Hepatocyte (in vitro differentiated cells): ENCODE results near the gene OR1N2. TPM values are rescaled to one million over a fixed set of nuclear protein-coding genes. Genes with fewer than 3 reads are reported as not detected.
"Not testable (repeated sequence)": the region's sequence is repeated elsewhere in the genome, so short reads cannot be mapped to it uniquely, and the experiment has no call there.

ENCODE experiments used
- DNase-seq: peaks from one replicate; pipeline ENCODE4 v3.0.0-alpha.2; 2016; ENCODE audit warnings: low spot score
- H2AFZ ChIP-seq: fragments of 200-600 bp; sonication (generic); 2 replicates; pipeline ENCODE4 v1.6.0; 2016; ENCODE audit warnings: antibody characterized with exemption, mild to moderate bottlenecking
- H3K27ac ChIP-seq: fragments of 200-600 bp; sonication (generic); 2 replicates; pipeline ENCODE4 v1.5.1; 2016; ENCODE audit warnings: mild to moderate bottlenecking
- H3K27me3 ChIP-seq: fragments of 200-600 bp; sonication (generic); 2 replicates; pipeline ENCODE4 v1.6.1; 2016
- H3K36me3 ChIP-seq: fragments of 200-600 bp; sonication (generic); replicated peaks from 2 replicates; pipeline ENCODE4 v1.5.1; 2016; ENCODE audit warnings: low read depth; ENCODE audit not compliant: insufficient read depth
- H3K4me1 ChIP-seq: fragments of 200-600 bp; sonication (generic); 2 replicates; pipeline ENCODE4 v1.5.1; 2016; ENCODE audit warnings: mild to moderate bottlenecking, moderate library complexity; ENCODE audit not compliant: insufficient read depth
- H3K4me2 ChIP-seq: fragments of 200-600 bp; sonication (generic); 2 replicates; pipeline ENCODE4 v1.6.0; 2016
- H3K4me3 ChIP-seq: fragments of 200-600 bp; sonication (generic); 2 replicates; pipeline ENCODE4 v1.5.1; 2016; ENCODE audit warnings: mild to moderate bottlenecking
- H3K79me2 ChIP-seq: fragments of 200-600 bp; sonication (generic); 2 replicates; pipeline ENCODE4 v1.6.0; 2017; ENCODE audit warnings: mild to moderate bottlenecking
- H3K9me2 ChIP-seq: fragments of 200-600 bp; sonication (generic); replicated peaks from 2 replicates; pipeline ENCODE4 v1.6.0; 2017; ENCODE audit warnings: mild to moderate bottlenecking; ENCODE audit not compliant: insufficient read depth
- H3K9me3 ChIP-seq: fragments of 200-600 bp; sonication (generic); 2 replicates; pipeline ENCODE4 v1.5.1; 2016; ENCODE audit warnings: low read depth, mild to moderate bottlenecking
- H4K20me1 ChIP-seq: fragments of 200-600 bp; sonication (generic); 2 replicates; pipeline ENCODE4 v1.6.0; 2016; ENCODE audit warnings: mild to moderate bottlenecking; ENCODE audit not compliant: insufficient read depth, poor library complexity, severe bottlenecking
- EZH2 ChIP-seq: fragments of 200-600 bp; sonication (generic); IDR thresholded peaks from 2 replicates; pipeline ENCODE4 v1.6.1; 2016; ENCODE audit warnings: antibody characterized with exemption, mild to moderate bottlenecking, borderline replicate concordance
- EZH2phosphoT487 ChIP-seq: fragments of 200-600 bp; sonication (generic); IDR thresholded peaks from one replicate; pipeline ENCODE4 v1.6.1; 2018; ENCODE audit warnings: antibody characterized with exemption, mild to moderate bottlenecking, low read depth, moderate library complexity; ENCODE audit not compliant: unreplicated experiment, severe bottlenecking
- WGBS: methylation state at CpG from one replicate; pipeline ENCODE4 v1.1.6; 2016; ENCODE audit warnings: low lambda C conversion rate; ENCODE audit errors: missing lambda C conversion rate; 5-methylcytosine and 5-hydroxymethylcytosine counted together
- polyA plus RNA-seq: library from polyadenylated mRNA; unstranded; fragments of >200 nt; fragmentation: Nextera tagmentation; extraction: Ambion mirVana; gene quantifications from 2 replicates; pipeline ENCODE4 v1.2.1, GENCODE V29; 2016
- total RNA-seq: library from RNA; depleted of rRNA; stranded (reverse); fragments of >200 nt; gene quantifications from 2 replicates; pipeline ENCODE4 v1.2.3, GENCODE V29; 2014
- TF ChIP-seq, protein P1 (sequence below): fragments of 200-600 bp; sonication (generic); IDR thresholded peaks from 2 replicates; pipeline ENCODE4 v1.5.1; 2016; ENCODE audit warnings: antibody characterized with exemption, mild to moderate bottlenecking; ENCODE audit not compliant: poor library complexity

Gene OR1N2
- total and polyA plus RNA-seq, 2 experiments from 2014 or later, result not detected

DNA sequence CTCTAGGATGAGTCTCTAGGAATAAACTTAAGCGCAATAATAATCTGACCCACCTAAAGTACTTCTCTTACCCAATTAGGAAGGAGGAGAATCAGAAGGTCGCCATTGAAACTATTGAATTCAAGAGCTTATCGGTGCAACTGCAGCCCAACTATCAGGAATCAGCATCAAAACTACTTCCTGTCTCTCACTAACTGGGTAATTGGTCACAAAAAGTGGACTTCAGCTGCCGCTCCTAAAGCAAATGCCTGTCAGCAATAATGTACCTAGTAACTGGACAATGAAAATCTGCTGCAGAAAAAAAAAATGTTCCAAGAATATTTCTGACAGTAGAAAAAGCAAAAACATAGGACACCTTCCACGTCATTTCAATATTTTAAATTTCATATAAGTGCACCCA is 27.0 kb downstream of the OR1N2 start:
- WGBS, result 53% methylated on average over 5 of the region's 5 CpGs
- no peak overlapping the region for H3K4me3 ChIP-seq

DNA sequence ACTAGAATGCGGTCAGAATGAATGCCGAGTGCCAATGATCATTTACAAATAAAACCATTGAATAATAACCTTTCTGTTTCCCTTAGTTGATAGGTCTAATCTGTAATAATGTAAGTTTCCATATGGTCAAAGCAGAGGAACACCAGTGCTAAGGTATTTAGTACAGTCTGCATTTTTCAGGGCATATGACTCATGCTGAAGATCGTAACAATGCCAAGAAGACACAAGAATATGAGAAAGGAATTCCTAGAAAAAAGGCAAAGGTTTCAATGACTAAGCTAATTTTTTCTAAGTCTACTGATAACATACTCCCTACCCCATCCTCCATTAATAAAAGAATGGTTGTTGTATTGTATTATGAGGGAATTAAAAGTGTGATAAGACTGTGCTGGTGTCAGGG is 27.4 kb downstream of the OR1N2 start:
- no peaks in the 10 kb centered on the region for H3K27me3 ChIP-seq
- no peak overlapping the region for H2AFZ ChIP-seq
- no peak for DNase-seq
- H3K9me3 ChIP-seq, result no peaks in the 10 kb centered on the region
- H4K20me1 ChIP-seq, result no peaks in the 10 kb centered on the region
- H3K27ac ChIP-seq, result no peak overlapping the region
- no peaks in the 10 kb centered on the region for H3K36me3 ChIP-seq
- no peaks in the 10 kb centered on the region for H3K4me1 ChIP-seq
- no peak for TF ChIP-seq EZH2
- H3K4me2 ChIP-seq, result no peak overlapping the region
- 79% methylated on average over 3 of the region's 3 CpGs for WGBS
- H3K79me2 ChIP-seq, result no peaks in the 10 kb centered on the region
- no peaks in the 10 kb centered on the region for H3K9me2 ChIP-seq
- H3K4me3 ChIP-seq, result no peak overlapping the region

More for the DNA sequence above, 27.0 kb downstream of the OR1N2 start:
- H3K9me3 ChIP-seq, result no peaks in the 10 kb centered on the region
- no peaks in the 10 kb centered on the region for H3K4me1 ChIP-seq
- H3K27ac ChIP-seq, result no peak overlapping the region
- H4K20me1 ChIP-seq, result no peaks in the 10 kb centered on the region
- H3K4me2 ChIP-seq, result no peak overlapping the region
- no peak for TF ChIP-seq EZH2phosphoT487
- TF ChIP-seq, protein P1, sequence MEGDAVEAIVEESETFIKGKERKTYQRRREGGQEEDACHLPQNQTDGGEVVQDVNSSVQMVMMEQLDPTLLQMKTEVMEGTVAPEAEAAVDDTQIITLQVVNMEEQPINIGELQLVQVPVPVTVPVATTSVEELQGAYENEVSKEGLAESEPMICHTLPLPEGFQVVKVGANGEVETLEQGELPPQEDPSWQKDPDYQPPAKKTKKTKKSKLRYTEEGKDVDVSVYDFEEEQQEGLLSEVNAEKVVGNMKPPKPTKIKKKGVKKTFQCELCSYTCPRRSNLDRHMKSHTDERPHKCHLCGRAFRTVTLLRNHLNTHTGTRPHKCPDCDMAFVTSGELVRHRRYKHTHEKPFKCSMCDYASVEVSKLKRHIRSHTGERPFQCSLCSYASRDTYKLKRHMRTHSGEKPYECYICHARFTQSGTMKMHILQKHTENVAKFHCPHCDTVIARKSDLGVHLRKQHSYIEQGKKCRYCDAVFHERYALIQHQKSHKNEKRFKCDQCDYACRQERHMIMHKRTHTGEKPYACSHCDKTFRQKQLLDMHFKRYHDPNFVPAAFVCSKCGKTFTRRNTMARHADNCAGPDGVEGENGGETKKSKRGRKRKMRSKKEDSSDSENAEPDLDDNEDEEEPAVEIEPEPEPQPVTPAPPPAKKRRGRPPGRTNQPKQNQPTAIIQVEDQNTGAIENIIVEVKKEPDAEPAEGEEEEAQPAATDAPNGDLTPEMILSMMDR, result no peak
- TF ChIP-seq EZH2, result no peak
- H3K79me2 ChIP-seq, result no peaks in the 10 kb centered on the region
- H2AFZ ChIP-seq, result no peak overlapping the region
- no peaks in the 10 kb centered on the region for H3K36me3 ChIP-seq
- no peaks in the 10 kb centered on the region for H3K9me2 ChIP-seq
- H3K27me3 ChIP-seq, result no peaks in the 10 kb centered on the region
- no peak for DNase-seq

DNA sequence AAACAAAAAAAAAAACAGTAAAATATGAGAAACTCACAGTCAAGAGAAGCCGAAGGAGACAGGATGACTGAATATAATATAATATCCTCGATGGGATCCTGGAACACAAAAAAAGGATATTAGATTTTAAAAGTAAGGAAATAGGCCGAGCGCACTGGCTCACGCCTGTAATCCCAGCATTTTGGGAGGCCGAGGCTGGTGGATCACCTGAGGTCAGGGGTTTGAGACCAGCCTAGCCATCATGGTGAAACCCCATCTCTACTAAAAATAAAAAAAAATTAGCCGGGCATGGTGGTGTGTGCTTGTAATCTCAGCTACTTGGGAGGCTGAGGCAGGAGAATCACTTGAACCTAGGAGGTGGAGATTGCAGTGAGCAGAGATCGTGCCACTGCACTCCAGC is 30.4 kb downstream of the OR1N2 start, which contains the start of gene OR1L8:
TSS of gene OR1L8 (minus strand) at position 101 of the 400 bp plus-strand sequence. CDS start 14,907 bp downstream, outside the sequence.
- 85% methylated on average over 8 of the region's 8 CpGs for WGBS
- not testable (repeated sequence) for DNase-seq

More for the DNA sequence above, 30.4 kb downstream of the OR1N2 start, which contains the start of gene OR1L8:
- not testable (repeated sequence) for H3K36me3 ChIP-seq, H3K4me1 ChIP-seq, H4K20me1 ChIP-seq, H3K9me2 ChIP-seq, H3K27ac ChIP-seq, H3K4me2 ChIP-seq, H3K9me3 ChIP-seq, H3K79me2 ChIP-seq, H3K27me3 ChIP-seq, H3K4me3 ChIP-seq, H2AFZ ChIP-seq

Other genes starting within 250 kb of the OR1N2 start
- 4.2 and 5.4 TPM in 2 replicates for gene PTGS1, start 182.1 kb upstream of the OR1N2 start, total RNA-seq
- gene PTGS1, start 182.1 kb upstream of the OR1N2 start, polyA plus RNA-seq, result 7.3 and 11.1 TPM in 2 replicates
- gene OR1J1, start 75.2 kb upstream of the OR1N2 start, total RNA-seq, result not detected in 2 replicates
- gene OR1J1, start 75.2 kb upstream of the OR1N2 start, polyA plus RNA-seq, result not detected in 2 replicates
- not detected in 2 replicates for gene OR1J2, start 42.3 kb upstream of the OR1N2 start, total RNA-seq
- not detected in 2 replicates for gene OR1J2, start 42.3 kb upstream of the OR1N2 start, polyA plus RNA-seq
- gene OR1J4, start 34.0 kb upstream of the OR1N2 start, total RNA-seq, result not detected in 2 replicates
- gene OR1J4, start 34.0 kb upstream of the OR1N2 start, polyA plus RNA-seq, result not detected in 2 replicates
- gene OR1N1, start 25.8 kb upstream of the OR1N2 start, total RNA-seq, result not detected in 2 replicates
- not detected in 2 replicates for gene OR1N1, start 25.8 kb upstream of the OR1N2 start, polyA plus RNA-seq
- not detected in 2 replicates for gene OR1L8, start 30.3 kb downstream of the OR1N2 start, total RNA-seq
- not detected in 2 replicates for gene OR1L8, start 30.3 kb downstream of the OR1N2 start, polyA plus RNA-seq
- gene OR1Q1, start 61.6 kb downstream of the OR1N2 start, total RNA-seq, result not detected in 2 replicates
- not detected in 2 replicates for gene OR1Q1, start 61.6 kb downstream of the OR1N2 start, polyA plus RNA-seq
- not detected in 2 replicates for gene OR1B1, start 104.5 kb downstream of the OR1N2 start, total RNA-seq
- not detected in 2 replicates for gene OR1B1, start 104.5 kb downstream of the OR1N2 start, polyA plus RNA-seq
- not detected in 2 replicates for gene OR1L1, start 108.6 kb downstream of the OR1N2 start, total RNA-seq
- not detected in 2 replicates for gene OR1L1, start 108.6 kb downstream of the OR1N2 start, polyA plus RNA-seq
- not detected in 2 replicates for gene OR1L3, start 122.0 kb downstream of the OR1N2 start, total RNA-seq
- gene OR1L3, start 122.0 kb downstream of the OR1N2 start, polyA plus RNA-seq, result not detected in 2 replicates
- gene OR1L4, start 170.9 kb downstream of the OR1N2 start, total RNA-seq, result not detected in 2 replicates
- not detected in 2 replicates for gene OR1L4, start 170.9 kb downstream of the OR1N2 start, polyA plus RNA-seq
- gene OR1L6, start 189.2 kb downstream of the OR1N2 start, total RNA-seq, result not detected in 2 replicates
- gene OR1L6, start 189.2 kb downstream of the OR1N2 start, polyA plus RNA-seq, result not detected in 2 replicates
- not detected in 2 replicates for gene OR5C1, start 235.8 kb downstream of the OR1N2 start, total RNA-seq
- not detected in 2 replicates for gene OR5C1, start 235.8 kb downstream of the OR1N2 start, polyA plus RNA-seq
- gene OR1K1, start 247.0 kb downstream of the OR1N2 start, total RNA-seq, result not detected in 2 replicates
- gene OR1K1, start 247.0 kb downstream of the OR1N2 start, polyA plus RNA-seq, result not detected in 2 replicates